DOHH2 (cell line): ENCODE data around the gene ARHGAP8.

Experiments used
- H3F3A ChIP-seq: fragments of 200-600 bp; sonication (generic), shearing (Covaris generic); 2 replicates; pipeline ENCODE4 v1.6.0; 2016; ENCODE audit warnings: antibody characterized with exemption, mild to moderate bottlenecking; ENCODE audit not compliant: control insufficient read depth, insufficient read depth
- H3K27ac ChIP-seq: fragments of 200-600 bp; sonication (generic); 2 replicates; pipeline ENCODE4 v1.5.1; 2014; ENCODE audit warnings: low read depth, mild to moderate bottlenecking, low read length, moderate library complexity
- H3K27me3 ChIP-seq: fragments of 200-600 bp; sonication (generic); 2 replicates; pipeline ENCODE4 v1.6.1; 2014; ENCODE audit warnings: mild to moderate bottlenecking, low read length, mixed read lengths; ENCODE audit not compliant: control insufficient read depth
- H3K36me3 ChIP-seq: fragments of 200-600 bp; sonication (generic); 2 replicates; pipeline ENCODE4 v1.6.1; 2014; ENCODE audit warnings: mild to moderate bottlenecking, low read length, moderate library complexity, mixed read lengths; ENCODE audit not compliant: control insufficient read depth
- H3K4me1 ChIP-seq: fragments of 200-600 bp; sonication (generic); 2 replicates; pipeline ENCODE4 v1.6.1; 2014; ENCODE audit warnings: mild to moderate bottlenecking, low read length, mixed read lengths; ENCODE audit not compliant: control insufficient read depth
- H3K4me2 ChIP-seq: fragments of 200-600 bp; sonication (generic); 2 replicates; pipeline ENCODE4 v1.6.0; 2014; ENCODE audit warnings: mild to moderate bottlenecking, low read length, moderate library complexity
- H3K4me3 ChIP-seq: fragments of 200-600 bp; sonication (generic); 2 replicates; pipeline ENCODE4 v1.5.1; 2014; ENCODE audit warnings: mild to moderate bottlenecking, low read length, mixed read lengths
- H3K79me2 ChIP-seq: fragments of 200-600 bp; sonication (generic); 2 replicates; pipeline ENCODE4 v1.6.1; 2014; ENCODE audit warnings: mild to moderate bottlenecking, low read length, mixed read lengths; ENCODE audit not compliant: control insufficient read depth
- H3K9me2 ChIP-seq: fragments of 200-600 bp; sonication (generic); replicated peaks from 2 replicates; pipeline ENCODE4 v1.6.1; 2014; ENCODE audit warnings: mild to moderate bottlenecking, low read length, mixed read lengths; ENCODE audit not compliant: control insufficient read depth
- H3K9me3 ChIP-seq: fragments of 200-600 bp; sonication (generic); 2 replicates; pipeline ENCODE4 v1.6.1; 2014; ENCODE audit warnings: antibody characterized with exemption, low read length, mixed read lengths; ENCODE audit not compliant: control insufficient read depth, insufficient read depth
- H4K20me1 ChIP-seq: fragments of 200-600 bp; sonication (generic); 2 replicates; pipeline ENCODE4 v1.6.0; 2014; ENCODE audit warnings: low read depth, mild to moderate bottlenecking, antibody characterized with exemption, low read length, moderate library complexity; ENCODE audit not compliant: control insufficient read depth, insufficient read depth
- CTCF ChIP-seq: fragments of 200-600 bp; sonication (generic); IDR thresholded peaks from one replicate; pipeline ENCODE4 v1.5.1; 2014; ENCODE audit warnings: antibody characterized with exemption, mild to moderate bottlenecking, low read depth, low read length; ENCODE audit not compliant: poor library complexity, severe bottlenecking
- EZH2phosphoT487 ChIP-seq: fragments of 200-600 bp; sonication (generic); IDR thresholded peaks from 2 replicates; pipeline ENCODE4 v1.6.1; 2017; ENCODE audit warnings: borderline replicate concordance, mild to moderate bottlenecking, antibody characterized with exemption, low read length, moderate library complexity, mixed read lengths

ARHGAP8 gene

GRCh38 chr22:44838316-44839016, 86.1 kb downstream of the ARHGAP8 start:
- H3K27me3 ChIP-seq: no peaks in the 10 kb centered on the region
- no peaks in the 10 kb centered on the region for H3K79me2 ChIP-seq
- H3K4me3 ChIP-seq: no peak overlapping the region
- H3K4me2 ChIP-seq: no peak overlapping the region
- TF ChIP-seq CTCF (no peak), EZH2phosphoT487 (no peak)
- no peak overlapping the region for H3K27ac ChIP-seq
- H3F3A ChIP-seq: no peaks in the 10 kb centered on the region
- H3K9me3 ChIP-seq: peaks cover 5% of the 10 kb centered on the region; the same call in 1 of the 2 replicates
- no peaks in the 10 kb centered on the region for H4K20me1 ChIP-seq
- H3K36me3 ChIP-seq: no peaks in the 10 kb centered on the region
- no peaks in the 10 kb centered on the region for H3K4me1 ChIP-seq
- H3K9me2 ChIP-seq: no peaks in the 10 kb centered on the region

GRCh38 chr22:44839061-44839460, 86.7 kb downstream of the ARHGAP8 start:
- Histone ChIP-seq H3K27me3 (no peaks in the 10 kb centered on the region), H3K4me2 (no peak overlapping the region)

GRCh38 chr22:44839721-44840120, 87.3 kb downstream of the ARHGAP8 start:
- Histone ChIP-seq H3K9me2 (no peaks in the 10 kb centered on the region), H4K20me1 (no peaks in the 10 kb centered on the region), H3K27me3 (no peaks in the 10 kb centered on the region), H3K36me3 (no peaks in the 10 kb centered on the region), H3K9me3 (peaks cover 2% of the 10 kb centered on the region; the same call in 1 of the 2 replicates), H3K4me1 (no peaks in the 10 kb centered on the region), H3K27ac (no peak overlapping the region), H3F3A (no peaks in the 10 kb centered on the region), H3K4me2 (no peak overlapping the region), H3K79me2 (no peaks in the 10 kb centered on the region), H3K4me3 (no peak overlapping the region)
- TF ChIP-seq EZH2phosphoT487 (no peak), CTCF (no peak)

More at GRCh38 chr22:44839061-44839460, 86.7 kb downstream of the ARHGAP8 start:
- TF ChIP-seq CTCF (no peak), EZH2phosphoT487 (no peak)
- Histone ChIP-seq H3K9me2 (no peaks in the 10 kb centered on the region), H4K20me1 (no peaks in the 10 kb centered on the region), H3K36me3 (no peaks in the 10 kb centered on the region), H3K4me3 (no peak overlapping the region), H3K4me1 (no peaks in the 10 kb centered on the region), H3F3A (no peaks in the 10 kb centered on the region), H3K79me2 (no peaks in the 10 kb centered on the region), H3K27ac (no peak overlapping the region), H3K9me3 (peaks cover 5% of the 10 kb centered on the region; the same call in 1 of the 2 replicates)
